ENCODE data around the gene KDM4B.

- TF ChIP-seq CTCF (IDR thresholded peaks at IDR 0.05), result no peak
- TF ChIP-seq POLR2A (IDR thresholded peaks at IDR 0.05), result no peak
- no peak for TF ChIP-seq POLR2AphosphoS5 (IDR thresholded peaks at IDR 0.05)
Measured at GRCh38 chr19:4952945-4953344, 16.0 kb upstream of the KDM4B start.
